Measurements from ENCODE around the gene TENT5C. TPM values are rescaled to one million over a fixed set of nuclear protein-coding genes. Genes with fewer than 3 reads are reported as not detected.

TENT5C gene
- total RNA-seq, 6 experiments from 2014 or later: 0.47 to 0.91 (median 0.75) TPM

DNA sequence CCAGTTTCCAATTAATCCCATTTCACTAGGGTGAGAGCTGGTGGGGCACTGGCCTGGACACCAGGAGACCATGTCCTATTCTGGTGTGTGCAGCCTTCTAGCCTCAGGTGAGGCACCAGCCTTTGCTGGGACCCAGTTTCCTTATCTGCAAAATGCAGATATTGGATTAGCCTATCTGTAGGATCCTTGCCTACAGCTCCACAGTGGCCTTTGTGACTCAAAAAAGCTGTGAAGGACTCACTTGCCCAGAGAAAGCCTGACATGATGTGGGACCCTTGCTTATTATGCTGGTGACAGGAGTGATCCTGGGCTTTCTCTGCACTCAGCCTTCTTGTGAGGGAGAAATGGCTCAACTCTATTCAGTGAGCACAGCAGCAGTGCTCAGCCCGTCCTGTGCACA lies 32.3 kb downstream of the TENT5C start:
- Mint-ChIP-seq H3K27me3 (ENCODE audit: insufficient read depth) (peaks cover 35% of the 10 kb centered on the region), H3K36me3 (ENCODE audit: low read depth) (no peaks in the 10 kb centered on the region), H3K27ac (no peak overlapping the region), H3K9me3 (no peaks in the 10 kb centered on the region), H3K4me1 (ENCODE audit: low read depth) (no peaks in the 10 kb centered on the region), H3K4me3 (no peak overlapping the region)
- DNase-seq: no peak
- TF ChIP-seq, protein P1, sequence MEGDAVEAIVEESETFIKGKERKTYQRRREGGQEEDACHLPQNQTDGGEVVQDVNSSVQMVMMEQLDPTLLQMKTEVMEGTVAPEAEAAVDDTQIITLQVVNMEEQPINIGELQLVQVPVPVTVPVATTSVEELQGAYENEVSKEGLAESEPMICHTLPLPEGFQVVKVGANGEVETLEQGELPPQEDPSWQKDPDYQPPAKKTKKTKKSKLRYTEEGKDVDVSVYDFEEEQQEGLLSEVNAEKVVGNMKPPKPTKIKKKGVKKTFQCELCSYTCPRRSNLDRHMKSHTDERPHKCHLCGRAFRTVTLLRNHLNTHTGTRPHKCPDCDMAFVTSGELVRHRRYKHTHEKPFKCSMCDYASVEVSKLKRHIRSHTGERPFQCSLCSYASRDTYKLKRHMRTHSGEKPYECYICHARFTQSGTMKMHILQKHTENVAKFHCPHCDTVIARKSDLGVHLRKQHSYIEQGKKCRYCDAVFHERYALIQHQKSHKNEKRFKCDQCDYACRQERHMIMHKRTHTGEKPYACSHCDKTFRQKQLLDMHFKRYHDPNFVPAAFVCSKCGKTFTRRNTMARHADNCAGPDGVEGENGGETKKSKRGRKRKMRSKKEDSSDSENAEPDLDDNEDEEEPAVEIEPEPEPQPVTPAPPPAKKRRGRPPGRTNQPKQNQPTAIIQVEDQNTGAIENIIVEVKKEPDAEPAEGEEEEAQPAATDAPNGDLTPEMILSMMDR (IDR thresholded peaks at IDR 0.05): no peak

DNA sequence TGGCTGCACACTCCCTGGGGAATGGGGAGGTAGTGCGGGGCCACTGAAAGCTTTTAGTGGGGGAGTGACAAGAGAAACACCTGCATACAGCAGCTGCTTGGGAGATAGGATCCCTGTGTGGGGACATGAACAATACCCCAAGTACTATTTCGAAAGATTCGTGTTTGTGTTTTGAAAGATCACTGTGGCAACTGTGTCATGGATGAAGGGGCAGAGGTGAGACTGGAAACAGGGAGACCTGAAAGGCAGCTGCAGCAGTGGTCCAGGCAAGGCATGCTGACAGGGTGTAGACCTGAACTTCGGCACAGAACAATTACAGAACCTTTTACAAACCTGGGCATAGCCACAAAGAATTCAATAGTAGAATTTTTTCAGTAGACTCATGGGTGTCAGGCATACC lies 32.9 kb downstream of the TENT5C start:
- no peaks in the 10 kb centered on the region for H3K4me1 Mint-ChIP-seq (ENCODE audit: low read depth)
- H3K4me3 Mint-ChIP-seq: no peak overlapping the region
- no peaks in the 10 kb centered on the region for H3K9me3 Mint-ChIP-seq
- H3K36me3 Mint-ChIP-seq (ENCODE audit: low read depth): no peaks in the 10 kb centered on the region
- no peak overlapping the region for H3K27ac Mint-ChIP-seq
- peaks cover 35% of the 10 kb centered on the region for H3K27me3 Mint-ChIP-seq (ENCODE audit: insufficient read depth)
- no peak for DNase-seq
- TF ChIP-seq, protein P1 (IDR thresholded peaks at IDR 0.05): no peak

DNA sequence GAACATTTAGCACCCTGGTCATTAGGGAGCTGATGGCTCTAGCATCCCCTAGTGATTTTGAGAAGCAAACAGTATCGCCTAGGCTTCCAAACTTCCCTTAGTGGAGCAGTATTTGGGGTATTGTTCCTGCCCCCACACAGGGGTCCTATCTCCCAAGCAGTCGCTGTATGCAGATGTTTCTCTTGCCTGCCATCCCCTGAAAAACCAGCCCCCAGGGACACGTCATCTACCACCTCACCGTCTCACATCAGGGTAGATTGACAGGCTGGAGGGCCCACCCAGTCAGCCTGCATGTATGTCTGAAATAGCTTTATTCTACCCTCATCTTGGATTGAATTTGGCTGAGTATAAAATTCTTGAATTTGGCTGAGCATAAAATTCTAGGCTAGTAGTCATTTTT lies 33.9 kb downstream of the TENT5C start:
- H3K36me3 Mint-ChIP-seq (ENCODE audit: low read depth): no peaks in the 10 kb centered on the region
- H3K27ac Mint-ChIP-seq: no peak overlapping the region
- H3K9me3 Mint-ChIP-seq: no peaks in the 10 kb centered on the region
- DNase-seq: no peak
- no peaks in the 10 kb centered on the region for H3K4me1 Mint-ChIP-seq (ENCODE audit: low read depth)
- H3K27me3 Mint-ChIP-seq (ENCODE audit: insufficient read depth): peaks cover 34% of the 10 kb centered on the region
- no peak overlapping the region for H3K4me3 Mint-ChIP-seq
- TF ChIP-seq, protein P1 (IDR thresholded peaks at IDR 0.05): no peak

DNA sequence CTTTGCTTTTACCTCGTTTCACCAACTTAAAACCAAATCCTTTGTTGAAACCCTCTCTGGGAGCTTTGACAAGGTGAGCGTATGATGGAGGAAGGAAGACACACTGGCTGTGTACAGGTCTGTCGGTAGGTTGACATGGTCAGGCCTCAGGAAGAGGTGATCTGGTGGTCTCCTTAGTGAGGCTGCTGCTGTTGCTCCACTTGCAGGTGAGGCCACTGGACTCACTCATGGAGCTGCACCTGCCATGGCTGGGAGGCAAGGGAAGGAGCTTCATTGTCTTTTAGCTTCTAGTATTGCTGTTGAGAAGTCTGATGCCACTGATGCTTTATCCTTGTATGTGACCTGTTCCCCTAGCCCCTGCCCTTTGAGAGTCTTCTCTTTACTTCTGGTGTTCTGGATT lies 35.7 kb downstream of the TENT5C start:
- H3K9me3 Mint-ChIP-seq: no peaks in the 10 kb centered on the region
- no peaks in the 10 kb centered on the region for H3K4me1 Mint-ChIP-seq (ENCODE audit: low read depth)
- H3K27ac Mint-ChIP-seq: no peak overlapping the region
- TF ChIP-seq, protein P1 (IDR thresholded peaks at IDR 0.05): no peak
- no peak for DNase-seq
- H3K4me3 Mint-ChIP-seq: no peak overlapping the region
- peaks cover 26% of the 10 kb centered on the region for H3K27me3 Mint-ChIP-seq (ENCODE audit: insufficient read depth)
- no peaks in the 10 kb centered on the region for H3K36me3 Mint-ChIP-seq (ENCODE audit: low read depth)

DNA sequence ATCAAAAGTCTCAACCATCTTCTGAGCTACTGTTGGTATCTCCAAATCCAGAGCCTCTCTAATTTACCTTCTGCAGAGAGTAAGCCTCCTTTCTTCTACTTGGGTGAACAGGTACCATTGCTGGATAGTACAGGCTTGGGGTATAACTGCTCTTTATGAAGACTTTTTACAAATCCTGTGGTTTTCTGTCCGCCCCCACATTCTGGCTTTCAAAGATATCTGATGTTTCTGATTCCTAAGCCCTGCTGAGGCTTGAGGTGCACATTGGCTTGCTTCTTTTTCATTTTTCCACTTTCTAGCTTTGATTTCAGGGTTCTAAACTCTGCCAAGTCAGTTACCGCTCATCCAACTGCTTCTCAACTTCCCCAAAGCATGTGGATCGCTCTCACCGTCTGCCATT lies 37.1 kb downstream of the TENT5C start:
- TF ChIP-seq, protein P1 (IDR thresholded peaks at IDR 0.05): no peak
- no peak for DNase-seq
- Mint-ChIP-seq H3K4me3 (no peak overlapping the region), H3K4me1 (ENCODE audit: low read depth) (no peaks in the 10 kb centered on the region), H3K36me3 (ENCODE audit: low read depth) (no peaks in the 10 kb centered on the region), H3K27ac (no peak overlapping the region), H3K9me3 (no peaks in the 10 kb centered on the region), H3K27me3 (ENCODE audit: insufficient read depth) (peaks cover 19% of the 10 kb centered on the region)

DNA sequence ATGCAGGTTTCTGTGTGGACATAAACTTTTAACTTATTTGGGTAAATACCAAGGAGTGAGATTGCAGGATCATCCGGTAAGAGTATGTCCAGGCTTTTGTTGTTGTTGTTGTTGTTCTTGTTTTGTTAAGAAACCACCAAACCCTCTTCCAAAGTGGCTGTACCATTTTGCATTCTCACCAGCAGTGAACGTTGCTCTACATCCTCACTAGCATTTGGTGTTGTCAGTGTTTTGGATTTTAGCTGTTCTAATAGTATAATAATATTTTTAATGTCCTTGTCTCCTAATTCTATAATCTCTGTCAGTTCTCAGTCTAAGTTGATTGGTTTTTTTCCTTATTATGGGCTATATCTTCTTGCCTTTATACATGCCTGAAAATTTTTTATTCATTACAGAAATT lies 37.8 kb downstream of the TENT5C start:
- TF ChIP-seq, protein P1 (IDR thresholded peaks at IDR 0.05): no peak
- Mint-ChIP-seq H3K4me3 (no peak overlapping the region), H3K36me3 (ENCODE audit: low read depth) (no peaks in the 10 kb centered on the region), H3K9me3 (no peaks in the 10 kb centered on the region), H3K4me1 (ENCODE audit: low read depth) (no peaks in the 10 kb centered on the region), H3K27ac (no peak overlapping the region), H3K27me3 (ENCODE audit: insufficient read depth) (peaks cover 21% of the 10 kb centered on the region)
- no peak for DNase-seq
